Caco-2 (cell line): ENCODE measurements around the gene XRCC4. TPM values are rescaled to one million over a fixed set of nuclear protein-coding genes. Genes with fewer than 3 reads are reported as not detected.

Experiments used
- BruUV-seq: library from RNA; stranded (reverse); fragments of 400-500 nt; replicated peaks from 2 replicates; lab custom pipeline; 2021; lab: Mats Ljungman, UMichigan
- CTCF ChIA-PET: fragments of 300-600 bp; sonication (Branson Sonifier 250); formaldehyde crosslinking; loops from one replicate; lab custom pipeline; 2022; ENCODE audit warnings: antibody characterized with exemption; lab: Charles Lee
- POLR2A ChIA-PET: fragments of 300-600 bp; sonication (Branson Sonifier 250); formaldehyde crosslinking; loops from one replicate; lab custom pipeline; 2022; ENCODE audit warnings: antibody characterized with exemption; lab: Charles Lee
- DNase-seq, 2 experiments: peaks; one replicate each; pipeline versions ENCODE4 v3.0.0 to v3.0.0-alpha.2; 2020 to 2022
- H3K27me3 ChIP-seq: replicated peaks from 2 replicates; pipeline ENCODE4 v1.6.0; 2011; ENCODE audit warnings: low read length; ENCODE audit not compliant: control insufficient read depth, insufficient read depth
- H3K36me3 ChIP-seq: 2 replicates; pipeline ENCODE4 v1.5.1; 2011; ENCODE audit warnings: low read length; ENCODE audit not compliant: control insufficient read depth, insufficient read depth
- H3K4me1 ChIP-seq: fragments of 250-450 bp; sonication (Bioruptor Pico); 2 replicates; pipeline ENCODE4 v1.5.1; 2020; ENCODE audit warnings: mild to moderate bottlenecking
- H3K4me3 ChIP-seq: 2 replicates; pipeline ENCODE4 v1.5.1; 2011; ENCODE audit warnings: low read depth, mild to moderate bottlenecking, control low read depth, low read length
- H3K9me3 ChIP-seq: fragments of 250-450 bp; sonication (Bioruptor Pico); 2 replicates; pipeline ENCODE4 v1.5.1; 2020; ENCODE audit warnings: mild to moderate bottlenecking, moderate library complexity
- H3K27ac Mint-ChIP-seq: one replicate; pipeline ENCODE4 v1.8.0; 2022; ENCODE audit warnings: mixed read lengths; ENCODE audit not compliant: unreplicated experiment
- H3K27me3 Mint-ChIP-seq: one replicate; pipeline ENCODE4 v1.8.0; 2022; ENCODE audit warnings: mixed read lengths; ENCODE audit not compliant: insufficient read depth, unreplicated experiment
- H3K36me3 Mint-ChIP-seq: one replicate; pipeline ENCODE4 v1.8.0; 2022; ENCODE audit warnings: mild to moderate bottlenecking, mixed read lengths; ENCODE audit not compliant: insufficient read depth, unreplicated experiment
- H3K4me1 Mint-ChIP-seq: one replicate; pipeline ENCODE4 v1.8.0; 2022; ENCODE audit warnings: low read depth, mixed read lengths; ENCODE audit not compliant: unreplicated experiment
- H3K4me3 Mint-ChIP-seq: one replicate; pipeline ENCODE4 v1.8.0; 2022; ENCODE audit warnings: mild to moderate bottlenecking, moderate library complexity, mixed read lengths; ENCODE audit not compliant: unreplicated experiment
- H3K9me3 Mint-ChIP-seq: one replicate; pipeline ENCODE4 v1.8.0; 2022; ENCODE audit warnings: mixed read lengths; ENCODE audit not compliant: unreplicated experiment
- intact Hi-C: fragments of 100-400 bp; cut with micrococcal nuclease; formaldehyde crosslinking; loops from one replicate; pipeline ENCODE4 v1.10.0; 2022; ENCODE audit not compliant: unreplicated experiment
- total RNA-seq: library from RNA; stranded (reverse); gene quantifications from 2 replicates; pipeline ENCODE4 v1.2.3, GENCODE V29; 2022
- TF ChIP-seq, protein P1 (sequence below), 2 experiments: fragments of 200-600 bp in 1 of 2; IDR thresholded peaks; 1 replicate in 1 of 2; 2 replicates in 1 of 2; pipeline versions ENCODE4 v1.5.1 to v1.8.0; 2011 to 2022; ENCODE audit warnings: antibody characterized with exemption in 1 of 2, control low read depth in 1 of 2, inconsistent platforms in 1 of 2, low read depth in 1 of 2, low read length in 1 of 2, mild to moderate bottlenecking in 1 of 2, moderate library complexity in 1 of 2; ENCODE audit not compliant: insufficient read depth in 1 of 2, severe bottlenecking in 1 of 2, unreplicated experiment in 1 of 2

The XRCC4 gene
- total RNA-seq, 1 experiment from 2014 or later, result 13.0 TPM

DNA sequence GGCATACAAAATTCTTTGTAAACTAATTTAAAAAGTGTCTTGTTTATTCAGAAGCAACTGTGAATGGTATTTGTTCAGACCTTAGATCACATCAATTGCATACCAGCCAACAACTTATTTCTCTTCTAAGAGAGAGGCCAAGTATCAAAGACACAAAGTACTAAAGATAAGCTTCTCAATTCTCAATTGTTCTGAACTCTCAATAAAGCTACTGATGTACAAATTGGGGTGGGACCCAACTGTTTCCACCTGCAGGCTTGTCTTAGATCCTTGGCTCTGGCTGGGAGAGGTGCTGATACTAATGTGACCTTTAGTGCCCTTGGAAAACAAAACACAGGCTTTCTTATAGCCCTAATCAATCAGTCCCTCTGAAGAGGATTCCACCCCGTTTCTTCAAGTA lies 22.1 kb downstream of the XRCC4 start:
- Mint-ChIP-seq H3K27ac (no peak overlapping the region), H3K36me3 (peaks cover 5% of the 10 kb centered on the region), H3K27me3 (no peaks in the 10 kb centered on the region), H3K9me3 (peaks cover 3% of the 10 kb centered on the region), H3K4me3 (no peak overlapping the region), H3K4me1 (peaks cover 23% of the 10 kb centered on the region)
- ChIA-PET POLR2A (interaction anchor here (1.0 kb wide), 1 partner anchor 22 kb away, joined by 8 read pairs; the partner anchor contains the start of genes TMEM167A and XRCC4), CTCF (interaction anchor here (1.0 kb wide), 1 partner anchor 12 kb away, joined by 3 read pairs; no protein-coding TSS in a partner anchor)
- Histone ChIP-seq H3K27me3 (no peaks in the 10 kb centered on the region), H3K4me3 (no peak overlapping the region), H3K36me3 (no peaks in the 10 kb centered on the region), H3K4me1 (peaks cover 44% of the 10 kb centered on the region), H3K9me3 (no peaks in the 10 kb centered on the region)
- intact Hi-C loops, result no loop called here
- BruUV-seq, result no TSS peak
- TF ChIP-seq, protein P1, sequence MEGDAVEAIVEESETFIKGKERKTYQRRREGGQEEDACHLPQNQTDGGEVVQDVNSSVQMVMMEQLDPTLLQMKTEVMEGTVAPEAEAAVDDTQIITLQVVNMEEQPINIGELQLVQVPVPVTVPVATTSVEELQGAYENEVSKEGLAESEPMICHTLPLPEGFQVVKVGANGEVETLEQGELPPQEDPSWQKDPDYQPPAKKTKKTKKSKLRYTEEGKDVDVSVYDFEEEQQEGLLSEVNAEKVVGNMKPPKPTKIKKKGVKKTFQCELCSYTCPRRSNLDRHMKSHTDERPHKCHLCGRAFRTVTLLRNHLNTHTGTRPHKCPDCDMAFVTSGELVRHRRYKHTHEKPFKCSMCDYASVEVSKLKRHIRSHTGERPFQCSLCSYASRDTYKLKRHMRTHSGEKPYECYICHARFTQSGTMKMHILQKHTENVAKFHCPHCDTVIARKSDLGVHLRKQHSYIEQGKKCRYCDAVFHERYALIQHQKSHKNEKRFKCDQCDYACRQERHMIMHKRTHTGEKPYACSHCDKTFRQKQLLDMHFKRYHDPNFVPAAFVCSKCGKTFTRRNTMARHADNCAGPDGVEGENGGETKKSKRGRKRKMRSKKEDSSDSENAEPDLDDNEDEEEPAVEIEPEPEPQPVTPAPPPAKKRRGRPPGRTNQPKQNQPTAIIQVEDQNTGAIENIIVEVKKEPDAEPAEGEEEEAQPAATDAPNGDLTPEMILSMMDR (IDR thresholded peaks at IDR 0.05; ENCODE audit: insufficient read depth in 1 of 2, low read depth in 1 of 2, low read length in 1 of 2, severe bottlenecking in 1 of 2, unreplicated experiment in 1 of 2), result no peak
- peak; percentile 30 to 52 for DNase-seq

DNA sequence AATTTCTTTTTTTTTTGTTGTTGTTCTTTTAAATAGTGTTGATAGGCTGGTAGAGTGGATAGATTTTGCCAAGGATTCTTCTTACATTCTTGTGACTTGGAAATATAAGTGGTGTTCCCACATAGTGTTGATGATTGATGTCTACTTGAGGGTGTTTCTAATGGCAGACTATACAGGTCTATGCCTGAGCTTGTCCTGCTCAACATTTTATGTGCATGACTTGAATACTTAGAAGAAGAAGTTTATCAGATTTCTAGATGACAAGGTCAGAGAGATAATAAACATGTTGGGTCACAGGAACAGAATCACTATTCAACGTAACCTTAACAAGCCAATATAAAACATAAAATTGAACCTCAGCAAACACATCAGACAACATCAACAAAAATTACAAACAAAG lies 24.2 kb downstream of the XRCC4 start:
- Mint-ChIP-seq H3K27me3 (no peaks in the 10 kb centered on the region), H3K27ac (no peak overlapping the region), H3K4me1 (peaks cover 15% of the 10 kb centered on the region), H3K36me3 (no peaks in the 10 kb centered on the region), H3K9me3 (no peaks in the 10 kb centered on the region), H3K4me3 (no peak overlapping the region)
- POLR2A ChIA-PET, result no interaction called here
- Histone ChIP-seq H3K36me3 (no peaks in the 10 kb centered on the region), H3K27me3 (no peaks in the 10 kb centered on the region), H3K4me1 (peaks cover 44% of the 10 kb centered on the region), H3K9me3 (no peaks in the 10 kb centered on the region), H3K4me3 (no peak overlapping the region)
- TF ChIP-seq, protein P1 (IDR thresholded peaks at IDR 0.05; ENCODE audit: insufficient read depth in 1 of 2, low read depth in 1 of 2, low read length in 1 of 2, severe bottlenecking in 1 of 2, unreplicated experiment in 1 of 2), result no peak
- CTCF ChIA-PET, result no interaction called here
- no TSS peak for BruUV-seq
- no peak for DNase-seq
- intact Hi-C loops, result no loop called here

DNA sequence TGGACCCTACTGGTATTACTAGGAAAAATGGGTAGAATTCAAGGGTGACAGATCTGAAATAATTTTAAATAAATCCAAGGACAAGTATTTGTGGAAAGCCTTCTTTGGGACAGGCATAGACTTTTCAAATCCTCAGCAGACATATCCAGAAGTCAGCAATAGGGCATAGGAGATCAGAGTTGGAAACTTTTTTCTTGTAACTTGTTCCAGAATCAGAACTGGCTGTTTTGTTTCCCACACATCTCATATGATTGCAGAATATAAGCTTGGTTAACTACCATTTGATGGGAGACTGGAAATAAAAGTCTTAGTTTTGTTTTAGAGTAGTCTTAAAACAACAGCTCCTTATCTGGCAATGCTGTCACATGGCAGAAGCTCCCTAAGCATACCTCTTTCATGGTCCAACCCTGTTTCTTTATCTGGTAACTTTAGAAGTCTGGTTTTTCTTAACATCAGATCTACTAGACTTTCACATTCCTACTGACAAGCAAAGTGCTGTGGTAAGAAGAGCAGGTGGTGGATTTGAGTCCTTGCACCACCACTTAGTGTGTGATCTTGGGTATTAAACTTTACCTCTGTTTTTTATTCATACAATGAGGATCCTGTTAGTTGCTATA lies 25.1 kb downstream of the XRCC4 start:
- H3K4me3 Mint-ChIP-seq, result no peak overlapping the region
- H3K27ac Mint-ChIP-seq, result no peak overlapping the region
- no peaks in the 10 kb centered on the region for H3K9me3 Mint-ChIP-seq
- no peaks in the 10 kb centered on the region for H3K9me3 ChIP-seq
- H3K36me3 Mint-ChIP-seq, result no peaks in the 10 kb centered on the region
- H3K27me3 Mint-ChIP-seq, result no peaks in the 10 kb centered on the region
- H3K4me3 ChIP-seq, result no peak overlapping the region
- ChIA-PET CTCF (no interaction called here), POLR2A (no interaction called here)
- BruUV-seq, result no TSS peak
- peaks cover 41% of the 10 kb centered on the region for H3K4me1 ChIP-seq
- no peak for DNase-seq
- intact Hi-C loops, result no loop called here
- H3K36me3 ChIP-seq, result no peaks in the 10 kb centered on the region
- H3K4me1 Mint-ChIP-seq, result peaks cover 15% of the 10 kb centered on the region
- TF ChIP-seq, protein P1 (IDR thresholded peaks at IDR 0.05; ENCODE audit: insufficient read depth in 1 of 2, low read depth in 1 of 2, low read length in 1 of 2, severe bottlenecking in 1 of 2, unreplicated experiment in 1 of 2), result no peak
- no peaks in the 10 kb centered on the region for H3K27me3 ChIP-seq
